Measurements from ENCODE around the gene EDEM3. TPM values are rescaled to one million over a fixed set of nuclear protein-coding genes. Genes with fewer than 3 reads are reported as not detected.
A peak's percentile ranks its signal among the peaks of the same experiment; 100 is the strongest.

EDEM3 gene
- polyA plus RNA-seq, 3 donors = 15.5 to 21.9 (median 18.0) TPM

GRCh38 chr1:184648160-184648855, 106.3 kb downstream of the EDEM3 start:
- no peak overlapping the region for H2AFZ ChIP-seq (ENCODE audit: insufficient read depth, low read depth, low read length, poor library complexity, severe bottlenecking)
- peaks cover 28% of the 10 kb centered on the region for H3K4me1 Mint-ChIP-seq
- TF ChIP-seq CTCF (IDR thresholded peaks at IDR 0.05) = no peak

GRCh38 chr1:184647471-184647870, 107.2 kb downstream of the EDEM3 start:
- no peaks in the 10 kb centered on the region for H4K20me1 ChIP-seq (ENCODE audit: insufficient read depth, low read length)
- intact Hi-C loops (cut with micrococcal nuclease) = no loop called here

More at GRCh38 chr1:184648160-184648855, 106.3 kb downstream of the EDEM3 start:
- peaks cover 0 to 3% (median 0%) of the 10 kb centered on the region in 7 donors for H3K9me3 Mint-ChIP-seq
- H3K27ac ChIP-seq (ENCODE audit: low read depth in 1 of 2, low read length in 2 of 2) = no peak overlapping the region
- WGBS (ENCODE audit: insufficient coverage) = 83% methylated on average over 1 of the region's 4 CpGs
- DNase-seq = no peak
- H3K9me3 ChIP-seq (replicated peaks in 1 of 2; ENCODE audit: control insufficient read depth in 1 of 2, insufficient read depth in 1 of 2, low read length in 2 of 2) = no peaks in the 10 kb centered on the region
- intact Hi-C loops (cut with micrococcal nuclease) = no loop called here
- H3K9ac ChIP-seq (ENCODE audit: insufficient read depth, low read length, poor library complexity, severe bottlenecking) = no peak overlapping the region
- H3K36me3 ChIP-seq (replicated peaks in 1 of 2; ENCODE audit: control insufficient read depth in 1 of 2, insufficient read depth in 2 of 2, low read length in 2 of 2) = no peaks in the 10 kb centered on the region
- H3K27me3 ChIP-seq (ENCODE audit: control insufficient read depth in 2 of 2, insufficient read depth in 2 of 2, low read length in 2 of 2) = no peaks in the 10 kb centered on the region
- H3K27ac Mint-ChIP-seq = peak overlapping the region in 1 of 7 donors; percentile 7
- H3K4me2 ChIP-seq (replicated peaks; ENCODE audit: extremely low read depth, low read length, poor library complexity, severe bottlenecking) = no peak overlapping the region
- H3K36me3 Mint-ChIP-seq = no peaks in the 10 kb centered on the region
- H4K20me1 ChIP-seq (ENCODE audit: insufficient read depth, low read length) = no peaks in the 10 kb centered on the region
- no peaks in the 10 kb centered on the region for H3K79me2 ChIP-seq (ENCODE audit: insufficient read depth, low read length)
- peaks cover 0 to 4% (median 2%) of the 10 kb centered on the region in 3 donors for H3K27me3 Mint-ChIP-seq (ENCODE audit: low read depth in 3 of 3)
- H3K4me3 ChIP-seq (replicated peaks in 1 of 3; ENCODE audit: low read depth in 2 of 3, low read length in 3 of 3) = no peak overlapping the region
- H3K4me3 Mint-ChIP-seq = no peak overlapping the region
- peaks cover 19 to 26% of the 10 kb centered on the region in 2 donors for H3K4me1 ChIP-seq (ENCODE audit: control insufficient read depth in 1 of 2, insufficient read depth in 2 of 2, low read length in 2 of 2)

More at GRCh38 chr1:184647471-184647870, 107.2 kb downstream of the EDEM3 start:
- Histone ChIP-seq H2AFZ (ENCODE audit: insufficient read depth, low read depth, low read length, poor library complexity, severe bottlenecking) (no peak overlapping the region), H3K4me2 (replicated peaks; ENCODE audit: extremely low read depth, low read length, poor library complexity, severe bottlenecking) (no peak overlapping the region), H3K36me3 (replicated peaks in 1 of 2; ENCODE audit: control insufficient read depth in 1 of 2, insufficient read depth in 2 of 2, low read length in 2 of 2) (no peaks in the 10 kb centered on the region), H3K27me3 (ENCODE audit: control insufficient read depth in 2 of 2, insufficient read depth in 2 of 2, low read length in 2 of 2) (no peaks in the 10 kb centered on the region), H3K4me3 (replicated peaks in 1 of 3; ENCODE audit: low read depth in 2 of 3, low read length in 3 of 3) (no peak overlapping the region), H3K27ac (ENCODE audit: low read depth in 1 of 2, low read length in 2 of 2) (no peak overlapping the region), H3K9me3 (replicated peaks in 1 of 2; ENCODE audit: control insufficient read depth in 1 of 2, insufficient read depth in 1 of 2, low read length in 2 of 2) (no peaks in the 10 kb centered on the region), H3K79me2 (ENCODE audit: insufficient read depth, low read length) (no peaks in the 10 kb centered on the region), H3K9ac (ENCODE audit: insufficient read depth, low read length, poor library complexity, severe bottlenecking) (no peak overlapping the region), H3K4me1 (ENCODE audit: control insufficient read depth in 1 of 2, insufficient read depth in 2 of 2, low read length in 2 of 2) (peaks cover 19 to 26% of the 10 kb centered on the region in 2 donors)
- no peak for DNase-seq
- 98% methylated on average over 3 of the region's 4 CpGs for WGBS (ENCODE audit: insufficient coverage)
- no peak overlapping the region for H3K27ac Mint-ChIP-seq
- H3K27me3 Mint-ChIP-seq (ENCODE audit: low read depth in 3 of 3) = peaks cover 0 to 4% (median 2%) of the 10 kb centered on the region in 3 donors
- peak overlapping the region in 1 of 2 donors; percentile 9 for H3K4me3 Mint-ChIP-seq
- no peaks in the 10 kb centered on the region for H3K36me3 Mint-ChIP-seq
- no peak for TF ChIP-seq CTCF (IDR thresholded peaks at IDR 0.05)
- peaks cover 0 to 3% (median 0%) of the 10 kb centered on the region in 7 donors for H3K9me3 Mint-ChIP-seq
- H3K4me1 Mint-ChIP-seq = peaks cover 33% of the 10 kb centered on the region
